Measurements from ENCODE around the gene SEC14L2.
"Not testable (repeated sequence)": the region's sequence is repeated elsewhere in the genome, so short reads cannot be mapped to it uniquely, and the experiment has no call there.

Gene SEC14L2

GRCh38 chr22:30426388-30427353, 29.9 kb downstream of the SEC14L2 start:
- peak; percentile 71 to 86 for DNase-seq (ENCODE audit: low read depth in 1 of 2, low spot score in 1 of 2)

- DNase-seq (ENCODE audit: low read depth in 1 of 2, low spot score in 1 of 2): no peak
Measured at GRCh38 chr22:30427871-30428270, 31.1 kb downstream of the SEC14L2 start.

- DNase-seq (ENCODE audit: low read depth in 1 of 2, low spot score in 1 of 2): no peak
Measured at GRCh38 chr22:30429887-30430286, 33.1 kb downstream of the SEC14L2 start.

- no peak for DNase-seq (ENCODE audit: low read depth in 1 of 2, low spot score in 1 of 2)
Measured at GRCh38 chr22:30430933-30431332, 34.1 kb downstream of the SEC14L2 start.

- DNase-seq (ENCODE audit: low read depth in 1 of 2, low spot score in 1 of 2): no peak
Measured at GRCh38 chr22:30432096-30432495, 35.3 kb downstream of the SEC14L2 start.

- DNase-seq (ENCODE audit: low read depth in 1 of 2, low spot score in 1 of 2): no peak
Measured at GRCh38 chr22:30432520-30432919, 35.7 kb downstream of the SEC14L2 start.

DNA sequence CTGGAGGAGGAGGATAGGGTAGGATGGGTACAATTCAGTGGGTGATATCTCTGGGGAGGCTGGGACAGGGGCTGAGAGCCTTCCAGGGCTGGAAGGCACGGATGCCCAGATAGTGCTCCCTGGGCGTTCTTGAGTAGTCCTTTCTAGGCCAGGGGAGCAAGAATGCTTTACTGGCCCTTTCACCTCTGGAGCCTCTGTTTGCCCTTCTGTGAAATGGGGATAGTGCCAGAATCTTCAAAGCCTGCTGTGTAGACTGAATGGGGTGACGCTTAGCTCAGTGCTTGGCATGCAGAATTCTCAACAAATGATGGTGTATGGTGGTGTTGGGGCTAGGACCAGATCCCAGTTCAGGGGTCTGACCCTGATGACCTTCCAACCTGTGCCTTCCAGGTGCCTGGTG, 36.4 kb downstream of the SEC14L2 start:
- DNase-seq (ENCODE audit: low read depth in 1 of 2, low spot score in 1 of 2): no peak

DNA sequence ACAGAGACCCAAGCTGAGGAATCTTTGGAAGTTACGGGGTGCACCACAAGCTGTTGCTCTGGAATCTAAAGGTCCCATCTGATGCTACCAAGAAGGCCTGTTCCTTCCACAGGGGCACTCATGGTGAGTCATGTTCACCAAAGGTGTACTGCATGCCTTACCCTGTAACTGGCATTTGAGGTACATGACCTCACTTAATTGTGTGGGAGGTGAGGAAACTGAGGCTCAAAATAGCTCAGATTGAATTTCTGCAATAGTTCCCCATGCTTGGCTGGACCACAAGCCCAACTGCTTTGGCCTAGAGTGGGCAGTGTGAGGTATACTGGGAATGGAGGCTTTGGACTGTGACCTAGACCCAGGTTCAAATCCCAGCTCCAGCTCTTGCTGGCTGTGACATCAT, 37.0 kb downstream of the SEC14L2 start:
- DNase-seq (ENCODE audit: low read depth in 1 of 2, low spot score in 1 of 2): no peak

DNA sequence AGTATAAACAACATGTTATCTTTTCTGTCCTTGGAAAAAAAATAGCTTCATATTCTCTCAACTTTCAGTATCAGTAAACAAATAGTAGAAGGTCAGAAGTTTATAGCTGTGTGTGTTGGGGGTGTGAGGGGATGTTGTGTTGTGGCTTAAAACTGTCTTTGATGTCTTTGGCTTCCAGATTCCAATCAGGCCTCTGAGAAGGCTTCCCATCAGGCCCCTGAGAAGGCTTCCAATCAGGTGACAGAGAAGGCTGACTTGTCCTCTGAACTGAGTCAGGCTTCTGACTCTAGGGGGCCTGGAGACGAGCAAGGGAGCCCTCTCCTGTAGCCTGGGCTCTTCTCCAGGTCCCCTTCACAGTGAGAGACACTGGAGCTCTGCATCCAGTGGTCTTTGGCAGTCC, 38.0 kb downstream of the SEC14L2 start:
- no peak for DNase-seq (ENCODE audit: low read depth in 1 of 2, low spot score in 1 of 2)

- DNase-seq (ENCODE audit: low read depth in 1 of 2, low spot score in 1 of 2): peak; percentile 34 to 75
Measured at GRCh38 chr22:30435674-30436126, 38.9 kb downstream of the SEC14L2 start.

GRCh38 chr22:30436196-30436595, 39.4 kb downstream of the SEC14L2 start:
- DNase-seq (ENCODE audit: low read depth in 1 of 2, low spot score in 1 of 2): no peak

- DNase-seq (ENCODE audit: low read depth in 1 of 2, low spot score in 1 of 2): no peak
Measured at GRCh38 chr22:30438559-30438958, 41.7 kb downstream of the SEC14L2 start.

DNA sequence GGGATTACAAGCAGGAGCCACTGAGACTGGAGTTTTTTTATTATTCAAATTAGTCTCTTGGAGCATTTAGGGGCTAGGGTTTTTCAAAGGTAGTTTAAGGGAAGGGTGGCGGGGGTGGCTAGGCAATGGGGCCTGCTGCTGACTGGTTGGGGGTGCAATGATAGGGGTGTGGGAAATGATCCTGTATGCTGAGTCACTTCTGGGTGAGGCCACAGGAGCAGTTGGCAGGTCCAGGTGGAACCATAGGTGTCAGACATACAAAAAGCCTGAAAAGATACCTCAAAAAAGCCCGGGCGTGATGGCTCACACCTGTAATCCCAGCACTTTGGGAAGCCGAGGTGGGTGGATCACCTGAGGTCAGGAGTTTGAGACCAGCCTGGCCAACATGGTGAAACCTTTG, 42.4 kb downstream of the SEC14L2 start:
- no peak for DNase-seq (ENCODE audit: low read depth in 1 of 2, low spot score in 1 of 2)

DNA sequence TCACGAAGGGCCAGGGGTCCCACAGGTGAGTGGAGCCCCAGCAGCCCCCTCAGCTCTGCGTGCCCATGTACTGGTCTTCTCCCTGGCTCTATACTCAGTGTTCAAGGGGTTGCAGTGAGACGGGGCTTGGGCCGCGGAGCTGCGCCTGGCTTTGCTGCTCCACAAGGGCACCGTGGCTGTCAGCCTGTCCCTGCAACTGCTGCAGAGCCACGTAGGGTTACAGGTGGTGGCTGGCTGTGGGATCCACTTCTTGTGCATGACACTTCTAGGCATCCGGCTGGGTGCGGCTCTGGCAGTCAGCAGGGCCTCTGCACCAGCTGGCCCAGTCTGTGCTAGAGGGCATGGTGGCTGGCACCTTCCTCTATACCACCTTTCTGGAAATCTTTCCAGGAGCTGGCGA, 43.0 kb downstream of the SEC14L2 start:
- DNase-seq (ENCODE audit: low read depth in 1 of 2, low spot score in 1 of 2): no peak

DNA sequence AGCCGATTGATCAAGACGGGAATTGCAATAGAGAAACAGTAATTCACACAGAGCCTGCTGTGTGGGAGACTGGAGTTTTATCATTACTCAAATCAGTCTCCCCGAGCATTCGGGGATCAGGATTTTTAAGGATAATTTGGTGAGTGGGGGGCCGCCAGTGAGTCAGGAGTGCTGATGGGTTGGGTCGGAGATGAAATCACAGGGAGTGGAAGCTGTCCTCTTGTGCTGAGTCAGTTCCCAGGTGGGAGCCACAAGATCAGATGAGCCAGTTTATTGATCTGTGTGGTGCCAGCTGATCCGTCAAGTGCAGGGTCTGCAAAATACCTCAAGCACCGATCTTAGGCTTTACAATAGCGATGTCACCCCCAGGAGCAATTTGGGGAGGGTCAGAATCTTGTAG, 44.3 kb downstream of the SEC14L2 start:
- no peak for DNase-seq (ENCODE audit: low read depth in 1 of 2, low spot score in 1 of 2)

DNA sequence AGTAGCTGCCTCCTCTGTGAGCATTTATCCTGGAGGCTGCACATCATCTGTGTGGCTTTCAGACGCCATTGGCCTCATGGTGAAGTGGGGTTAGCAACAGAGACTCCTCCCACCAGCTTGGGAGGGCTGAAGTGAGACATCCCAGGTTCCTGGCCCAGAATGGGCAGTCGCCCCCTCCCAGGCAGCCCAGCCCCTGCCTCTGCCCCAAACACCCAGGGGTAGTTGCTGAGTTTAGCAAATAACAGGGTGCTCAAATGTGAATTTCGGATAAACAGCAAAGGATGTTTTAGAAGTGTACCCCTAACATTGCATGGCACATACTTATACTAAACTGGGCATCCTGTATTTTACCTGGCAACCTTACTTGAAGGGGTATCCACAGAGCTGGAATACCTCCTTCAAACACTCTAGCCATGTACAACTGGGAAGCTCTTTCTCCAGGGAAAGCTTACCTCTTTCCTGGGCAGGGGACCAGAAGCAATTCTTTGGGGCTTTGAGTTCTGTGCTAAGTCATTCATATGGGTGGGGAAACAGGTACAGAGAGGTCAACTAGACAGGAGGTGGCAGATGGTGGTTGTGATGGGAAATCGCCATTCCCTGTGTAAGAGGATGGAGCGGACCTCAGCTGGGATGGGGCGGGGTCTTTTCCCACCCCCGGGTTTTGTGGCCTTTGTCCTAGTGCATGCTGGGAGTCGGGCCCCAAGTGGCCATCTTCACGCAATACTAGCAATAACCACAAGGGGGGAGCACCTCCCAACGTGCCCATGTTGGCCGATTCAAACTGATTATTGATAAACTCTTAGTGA, 48.0 kb downstream of the SEC14L2 start:
- DNase-seq (ENCODE audit: low read depth in 1 of 2, low spot score in 1 of 2): peak; percentile 19 to 45

- no peak for DNase-seq (ENCODE audit: low read depth in 1 of 2, low spot score in 1 of 2)
Measured at GRCh38 chr22:30445438-30446145, 48.8 kb downstream of the SEC14L2 start.

GRCh38 chr22:30447656-30448055, 50.8 kb downstream of the SEC14L2 start:
- DNase-seq (ENCODE audit: low read depth in 1 of 2, low spot score in 1 of 2): no peak

- not testable (repeated sequence) for DNase-seq (ENCODE audit: low read depth in 1 of 2, low spot score in 1 of 2)
Measured at GRCh38 chr22:30451488-30451887, 54.7 kb downstream of the SEC14L2 start.

GRCh38 chr22:30452861-30453260, 56.0 kb downstream of the SEC14L2 start:
- DNase-seq (ENCODE audit: low read depth in 1 of 2, low spot score in 1 of 2): no peak
